Measurements from ENCODE around the gene OR52D1. TPM values are rescaled to one million over a fixed set of nuclear protein-coding genes. Genes with fewer than 3 reads are reported as not detected.

OR52D1 gene
- total and polyA plus RNA-seq, 2 of the 4 experiments (the other 2 are of a cell fraction): not detected

GRCh38 chr11:5521540-5521939, 33.1 kb downstream of the OR52D1 start:
- H3K36me3 ChIP-seq (ENCODE audit: control insufficient read depth, insufficient read depth, low read length): no peaks in the 10 kb centered on the region
- no peak overlapping the region for H2BK5ac ChIP-seq (ENCODE audit: low read depth, low read length, poor library complexity, severe bottlenecking)
- no peak overlapping the region for H3K4me3 ChIP-seq (ENCODE audit: insufficient read depth, low read depth, low read length)
- H2AK9ac ChIP-seq (replicated peaks; ENCODE audit: low read depth, low read length, poor library complexity): no peak overlapping the region
- no CpG with 5 or more reads among the region's 4 CpGs for WGBS, 2 experiments (ENCODE audit: extremely low coverage in 2 of 2, insufficient read length in 1 of 2)
- H3K27me3 ChIP-seq (ENCODE audit: control insufficient read depth, insufficient read depth, low read length): peaks cover 4% of the 10 kb centered on the region; the same call in 1 of the 2 replicates
- no peak overlapping the region for H4K8ac ChIP-seq (ENCODE audit: low read depth in 2 of 2, low read length in 2 of 2)
- H3K4ac ChIP-seq (ENCODE audit: low read depth, low read length): no peak overlapping the region
- CTCF ChIA-PET: no interaction called here
- ATAC-seq (ENCODE audit: low read depth) (no peak), DNase-seq (no peak)
- H3K14ac ChIP-seq (replicated peaks; ENCODE audit: low read depth, low read length): no peak overlapping the region
- H4K20me1 ChIP-seq (ENCODE audit: insufficient read depth, low read length): no peaks in the 10 kb centered on the region
- POLR2A ChIA-PET (ENCODE audit: unreplicated experiment): no interaction called here
- H3K4me1 ChIP-seq (ENCODE audit: control insufficient read depth, insufficient read depth, low read length): no peaks in the 10 kb centered on the region
- no peak overlapping the region for H3K9ac ChIP-seq (ENCODE audit: low read depth, low read length)
- H3K79me1 ChIP-seq (ENCODE audit: low read depth in 1 of 2, low read length in 2 of 2): no peaks in the 10 kb centered on the region
- BruUV-seq (replicated peaks): no TSS peak
- in situ Hi-C loops (cut with MboI; ENCODE audit: low sequenced_read_pairs) (no loop called here), intact Hi-C loops (cut with micrococcal nuclease) (no loop called here), dilution Hi-C loops (cut with HindIII; ENCODE audit: low sequenced_read_pairs, unreplicated experiment) (no loop called here)
- no peak overlapping the region for H2AFZ ChIP-seq (replicated peaks; ENCODE audit: low read length, poor library complexity)
- no peak overlapping the region for H4K91ac ChIP-seq (ENCODE audit: insufficient read depth, low read depth, low read length)
- H3K4me2 ChIP-seq (ENCODE audit: low read depth, low read length): no peak overlapping the region
- H2BK120ac ChIP-seq (ENCODE audit: low read depth, low read length): no peak overlapping the region
- no peak overlapping the region for H3K56ac ChIP-seq (ENCODE audit: extremely low read depth, insufficient read depth, low read length)
- H3K18ac ChIP-seq (ENCODE audit: low read depth, low read length): no peak overlapping the region
- no peaks in the 10 kb centered on the region for H3K9me1 ChIP-seq (ENCODE audit: insufficient read depth, low read length)
- H2BK20ac ChIP-seq (ENCODE audit: low read depth, low read length): no peak overlapping the region
- TF ChIP-seq BHLHE40 (IDR thresholded peaks at IDR 0.05; ENCODE audit: low read depth, low read length): no peak
- no peak for TF ChIP-seq MAZ (IDR thresholded peaks at IDR 0.05; ENCODE audit: borderline replicate concordance, low read depth, low read length)
- no peak overlapping the region for H2AK5ac ChIP-seq (ENCODE audit: low read depth, low read length)
- no peak overlapping the region for H2BK15ac ChIP-seq (ENCODE audit: low read depth, low read length)
- no peak overlapping the region for H3K27ac ChIP-seq (ENCODE audit: insufficient read depth, low read length)
- H3K23ac ChIP-seq (ENCODE audit: low read depth, low read length): no peak overlapping the region
- H4K5ac ChIP-seq (ENCODE audit: low read depth, low read length): no peak overlapping the region
- no peaks in the 10 kb centered on the region for H3K9me3 ChIP-seq (ENCODE audit: control insufficient read depth, insufficient read depth, low read length)

Data from IMR-90 (cell line).